Purkinje cell (primary cell): ENCODE measurements around the gene GOLGA6L26. TPM values are rescaled to one million over a fixed set of nuclear protein-coding genes. Genes with fewer than 3 reads are reported as not detected.

Experiments
- polyA plus RNA-seq: library from polyadenylated mRNA; unstranded; fragments of >200 nt; fragmentation: Nextera tagmentation; gene quantifications from 2 replicates; pipeline ENCODE4 v1.2.1, GENCODE V29; 2014

GOLGA6L26 gene
- polyA plus RNA-seq: not detected in 2 replicates

DNA sequence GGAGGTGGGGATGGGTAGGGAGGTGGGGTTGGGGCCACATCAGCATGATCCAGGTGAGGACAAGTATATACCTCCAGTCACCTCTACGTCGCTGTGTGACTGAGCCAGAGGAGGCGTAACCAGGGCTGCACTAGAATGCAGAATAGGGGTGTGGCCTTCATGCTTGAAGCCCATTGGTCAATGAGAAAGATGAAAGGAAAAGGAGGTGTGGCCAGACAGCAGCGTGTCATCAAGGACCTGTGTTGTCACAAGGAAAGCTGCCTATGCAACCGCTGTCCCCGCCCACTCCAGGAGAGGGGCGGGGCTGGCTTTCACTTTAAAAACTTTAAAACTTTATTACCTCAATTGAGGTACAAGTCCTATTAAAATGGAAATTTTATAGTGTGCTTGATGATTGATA lies at the start of gene GOLGA6L26:
Gene GOLGA6L26 (minus strand): TSS at position 101 of the 400 bp plus-strand sequence. CDS start 61 bp downstream, at position 40.

GRCh38 chr15:23354448-23354847 lies 20.5 kb upstream of the GOLGA6L26 start, which contains the start of gene GOLGA8S:
TSS of gene GOLGA8S (plus strand) at chr15:23354748. CDS start at chr15:23354810, 62 bp downstream.

Other genes starting within 250 kb of the GOLGA6L26 start
- gene GOLGA6L1, start 197.4 kb downstream of the GOLGA6L26 start, polyA plus RNA-seq: not detected in 2 replicates
- 0.19 and 0.53 TPM in 2 replicates for gene GOLGA8S, start 20.6 kb upstream of the GOLGA6L26 start, polyA plus RNA-seq
- not detected in 2 replicates for gene GOLGA6L2, start 113.0 kb upstream of the GOLGA6L26 start, polyA plus RNA-seq
- gene MKRN3, start 231.5 kb upstream of the GOLGA6L26 start, polyA plus RNA-seq: 6.7 and 14.7 TPM in 2 replicates